ENCODE measurements around the gene NAA35.

DNA sequence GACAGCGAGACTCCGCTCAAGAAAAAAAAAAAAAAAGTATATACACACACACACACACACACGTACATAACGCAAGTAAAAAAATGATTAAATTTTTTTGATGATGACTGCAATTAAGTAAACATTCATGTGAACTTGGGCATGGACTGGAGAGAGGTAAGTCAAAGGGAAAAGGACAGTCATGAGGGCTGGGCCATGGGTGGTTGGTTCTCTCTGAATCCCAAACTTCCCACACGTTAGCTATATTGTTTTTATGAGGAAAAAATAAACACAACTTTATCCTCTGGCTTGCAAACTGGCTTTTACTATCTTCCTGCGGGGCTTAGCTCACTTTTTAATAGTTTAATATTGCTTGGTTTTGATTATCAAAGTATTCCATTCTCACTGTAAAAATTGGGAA lies 104.7 kb downstream of the NAA35 start:
- no peak for TF ChIP-seq FOXM1 (IDR thresholded peaks at IDR 0.05; ENCODE audit: borderline replicate concordance)
- TF ChIP-seq ELF4 (IDR thresholded peaks at IDR 0.05), result no peak
- no peak for TF ChIP-seq SUZ12 (IDR thresholded peaks at IDR 0.05)
- TF ChIP-seq SP1 (IDR thresholded peaks at IDR 0.05), result no peak
- TF ChIP-seq ARNT (IDR thresholded peaks at IDR 0.05), result no peak
